Heart left ventricle (tissue), 13 donors: ENCODE results near the gene PANX2.

Experiments
- POLR2A ChIP-seq, 2 donors: fragments of 450-650 bp; IDR thresholded peaks; one replicate each; pipeline ENCODE4 v1.6.1; 2017; ENCODE audit warnings: antibody characterized with exemption in 2 of 2, mild to moderate bottlenecking in 2 of 2, moderate library complexity in 2 of 2
- TF ChIP-seq, protein P1 (sequence below), 12 donors: fragments of 200-600 bp; sonication (generic) in 4 of 12; IDR thresholded peaks; one replicate each; pipeline versions ENCODE4 v1.5.0 to v1.8.0; 2018 to 2022; ENCODE audit warnings: antibody characterized with exemption in 12 of 12, mild to moderate bottlenecking in 5 of 12
- donor health status: ischemic (EF 13 %, LVEDD 7.1; RV severe dilation, severe dysfunction).
- donor health status: DM: no; HTN: yes; CAD: no.
- donor health status: DM: no; HTN: no; CAD: no.
- donor health status: ischemic (EF 25% LVEDD 6.9; RV normal size, moderate dysfunction).
- donor health status: ischemic (EF 25% LVEDD 5.7; RV mildly dilated, moderate dysfunction).
- donor health status: ischemic (EF 35%, LVEDD 5.7; RV mildly dilated, moderate dysfunction).
- donor health status: nonischemic (EF 11% LVEDD 7.7; RV severe dilation, severe dysfunction).
- donor health status: DM: yes; HTN: yes; CAD: no.
- donor health status: PGD.
- donor health status: ischemic (EF 29% LVEDD 5.4; RV normal size, mild dysfunction).
- donor health status: nonischemic (EF 23%, LVEDD 6.1; RV moderate dilation, normal function).

DNA sequence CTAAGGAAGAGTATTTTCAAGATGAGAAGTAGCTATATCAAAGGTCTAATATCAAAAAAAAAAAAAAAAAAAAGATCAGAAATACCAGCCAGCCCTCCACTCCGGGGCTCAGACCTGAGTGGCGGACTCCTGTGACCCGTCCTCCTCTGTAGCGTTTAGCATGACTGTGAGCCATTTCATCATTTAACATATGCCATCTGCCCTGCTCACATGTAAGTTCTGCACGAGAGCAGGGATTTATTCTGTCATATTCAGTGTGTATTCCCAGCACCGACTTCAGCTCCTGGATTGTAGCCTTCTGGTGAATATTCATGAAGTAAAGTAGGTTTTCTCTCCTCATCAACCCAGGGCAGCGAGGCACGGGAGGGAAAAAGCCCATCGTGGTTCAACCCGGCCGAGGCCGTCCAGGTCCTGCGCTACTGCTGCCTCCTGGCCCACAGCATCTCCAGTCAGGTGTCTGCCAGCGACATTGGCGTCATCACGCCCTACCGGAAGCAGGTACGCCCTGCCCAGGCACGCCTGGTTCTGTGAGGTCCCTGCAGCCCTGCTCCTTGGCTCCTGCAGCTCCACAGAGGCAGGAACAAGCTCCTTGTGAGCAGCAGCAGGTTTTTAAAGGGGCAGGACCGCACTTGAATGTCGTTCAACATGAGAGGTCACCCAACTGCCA lies 12.7 kb upstream of the PANX2 start:
- no peak for TF ChIP-seq POLR2A (IDR thresholded peaks at IDR 0.05)
- TF ChIP-seq, protein P1, sequence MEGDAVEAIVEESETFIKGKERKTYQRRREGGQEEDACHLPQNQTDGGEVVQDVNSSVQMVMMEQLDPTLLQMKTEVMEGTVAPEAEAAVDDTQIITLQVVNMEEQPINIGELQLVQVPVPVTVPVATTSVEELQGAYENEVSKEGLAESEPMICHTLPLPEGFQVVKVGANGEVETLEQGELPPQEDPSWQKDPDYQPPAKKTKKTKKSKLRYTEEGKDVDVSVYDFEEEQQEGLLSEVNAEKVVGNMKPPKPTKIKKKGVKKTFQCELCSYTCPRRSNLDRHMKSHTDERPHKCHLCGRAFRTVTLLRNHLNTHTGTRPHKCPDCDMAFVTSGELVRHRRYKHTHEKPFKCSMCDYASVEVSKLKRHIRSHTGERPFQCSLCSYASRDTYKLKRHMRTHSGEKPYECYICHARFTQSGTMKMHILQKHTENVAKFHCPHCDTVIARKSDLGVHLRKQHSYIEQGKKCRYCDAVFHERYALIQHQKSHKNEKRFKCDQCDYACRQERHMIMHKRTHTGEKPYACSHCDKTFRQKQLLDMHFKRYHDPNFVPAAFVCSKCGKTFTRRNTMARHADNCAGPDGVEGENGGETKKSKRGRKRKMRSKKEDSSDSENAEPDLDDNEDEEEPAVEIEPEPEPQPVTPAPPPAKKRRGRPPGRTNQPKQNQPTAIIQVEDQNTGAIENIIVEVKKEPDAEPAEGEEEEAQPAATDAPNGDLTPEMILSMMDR (IDR thresholded peaks at IDR 0.05): no peak
